IPS-NIHi7 (cell line): ENCODE measurements around the gene TMEM273.

ENCODE experiments used
- DNase-seq: peaks from one replicate; pipeline ENCODE4 v3.0.0; 2012; ENCODE audit warnings: mixed read lengths; ENCODE audit errors: extremely low spot score

Gene TMEM273

GRCh38 chr10:49116509-49117375, 71.4 kb downstream of the TMEM273 start:
- no peak for DNase-seq

GRCh38 chr10:49115796-49116508, 72.2 kb downstream of the TMEM273 start:
- peak; percentile 33 for DNase-seq

GRCh38 chr10:49115015-49115795, 73.0 kb downstream of the TMEM273 start, which contains the start of gene VSTM4:
TSS of gene VSTM4 (minus strand) at chr10:49115522. CDS start at chr10:49115485, 37 bp downstream.
- DNase-seq, result peak; percentile 78

- no peak for DNase-seq
Measured at GRCh38 chr10:49114718-49115014, 73.5 kb downstream of the TMEM273 start.

GRCh38 chr10:49113741-49114141, 74.5 kb downstream of the TMEM273 start:
- DNase-seq, result no peak

GRCh38 chr10:49112851-49113250, 75.3 kb downstream of the TMEM273 start:
- DNase-seq, result no peak

GRCh38 chr10:49112098-49112497, 76.1 kb downstream of the TMEM273 start:
- DNase-seq, result no peak

- no peak for DNase-seq
Measured at GRCh38 chr10:49111320-49111698, 76.9 kb downstream of the TMEM273 start.

- DNase-seq, result no peak
Measured at GRCh38 chr10:49110684-49111319, 77.4 kb downstream of the TMEM273 start.

- DNase-seq, result no peak
Measured at GRCh38 chr10:49109669-49110340, 78.4 kb downstream of the TMEM273 start.

- DNase-seq, result no peak
Measured at GRCh38 chr10:49108656-49109055, 79.5 kb downstream of the TMEM273 start.

GRCh38 chr10:49107887-49108267, 80.3 kb downstream of the TMEM273 start:
- no peak for DNase-seq

- no peak for DNase-seq
Measured at GRCh38 chr10:49107111-49107886, 80.9 kb downstream of the TMEM273 start.

GRCh38 chr10:49106451-49106850, 81.7 kb downstream of the TMEM273 start:
- no peak for DNase-seq

- no peak for DNase-seq
Measured at GRCh38 chr10:49105076-49105475, 83.1 kb downstream of the TMEM273 start.
